GM10266 (cell line): Measurements from ENCODE around the gene ZNF799.

ENCODE experiments used
- DNase-seq: peaks from one replicate; pipeline ENCODE4 v3.0.0; 2012; ENCODE audit errors: extremely low spot score
- CTCF ChIP-seq: IDR thresholded peaks from 2 replicates; pipeline ENCODE4 v1.5.1; 2012; ENCODE audit warnings: mild to moderate bottlenecking, low read depth; ENCODE audit not compliant: control insufficient read depth, insufficient read depth; ENCODE audit errors: missing control alignments

The ZNF799 gene

GRCh38 chr19:12345197-12345596 is 55.9 kb downstream of the ZNF799 start:
- DNase-seq, result no peak

More at GRCh38 chr19:12345197-12345596, 55.9 kb downstream of the ZNF799 start:
- TF ChIP-seq CTCF, result no peak
